Stimulated activated CD4-positive, alpha-beta T cell treated with anti-CD3 and anti-CD28 coated beads, TNF-alpha, amount 100 ng/mL, for 24 hours (primary cell): ENCODE results near the gene GAD2.

Experiments
- DNase-seq, 3 experiments: peaks; one replicate each; pipeline ENCODE4 v3.0.0-alpha.2; 2020; ENCODE audit warnings: low read depth in 3 of 3

Gene GAD2

DNA sequence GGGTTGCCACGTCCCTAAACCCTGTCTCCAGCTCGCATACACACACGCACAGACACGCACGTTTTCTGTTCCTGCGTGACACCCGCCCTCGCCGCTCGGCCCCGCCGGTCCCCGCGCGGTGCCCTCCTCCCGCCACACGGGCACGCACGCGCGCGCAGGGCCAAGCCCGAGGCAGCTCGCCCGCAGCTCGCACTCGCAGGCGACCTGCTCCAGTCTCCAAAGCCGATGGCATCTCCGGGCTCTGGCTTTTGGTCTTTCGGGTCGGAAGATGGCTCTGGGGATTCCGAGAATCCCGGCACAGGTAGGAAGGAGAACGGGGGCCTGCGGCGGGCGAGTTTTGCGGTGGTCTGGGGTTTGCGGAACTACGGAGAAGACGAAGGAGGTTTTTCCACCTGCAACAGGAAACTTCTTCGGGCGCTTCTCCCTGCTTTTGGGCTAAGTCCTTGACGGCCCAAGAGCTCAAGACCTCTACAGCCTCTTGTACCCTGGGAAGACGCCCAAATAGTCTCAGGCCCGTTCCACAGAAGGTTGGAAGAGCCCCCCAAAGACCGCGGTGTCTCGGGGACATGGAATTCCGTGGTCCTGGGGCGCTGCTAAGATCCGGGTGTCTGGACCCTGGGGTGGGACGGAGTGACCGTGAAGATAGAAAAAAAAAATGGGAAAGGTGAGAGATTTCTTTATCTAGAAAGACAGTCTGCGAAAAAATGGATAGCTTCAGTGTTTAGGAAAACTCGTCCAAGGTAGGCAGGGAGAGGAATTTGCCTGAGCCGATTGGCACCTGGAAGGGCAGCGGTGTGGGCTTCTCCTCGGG lies at the start of gene GAD2:
GAD2 (plus strand) TSS at position 190 of the 811 bp plus-strand sequence; CDS start at position 226, 36 bp downstream.
- no peak for DNase-seq

DNA sequence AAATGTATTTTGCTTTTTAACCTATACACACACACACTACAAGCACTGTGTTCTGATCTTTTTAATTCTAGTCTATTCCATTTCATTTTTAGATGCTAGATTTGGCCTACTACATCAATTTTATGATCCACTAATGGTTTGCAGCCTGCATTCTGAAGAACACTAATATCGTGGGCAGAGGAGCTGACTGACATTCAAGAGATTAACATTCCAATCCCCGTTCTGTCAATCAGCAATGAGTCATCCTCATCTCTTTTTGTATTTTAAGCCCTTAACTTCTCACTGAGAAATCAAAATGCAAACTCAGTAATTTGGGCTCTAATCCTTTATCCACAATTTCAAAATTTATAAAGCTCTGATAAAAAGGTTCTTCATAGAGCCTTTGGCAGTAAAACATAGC lies 47.1 kb upstream of the GAD2 start:
- DNase-seq, result no peak

DNA sequence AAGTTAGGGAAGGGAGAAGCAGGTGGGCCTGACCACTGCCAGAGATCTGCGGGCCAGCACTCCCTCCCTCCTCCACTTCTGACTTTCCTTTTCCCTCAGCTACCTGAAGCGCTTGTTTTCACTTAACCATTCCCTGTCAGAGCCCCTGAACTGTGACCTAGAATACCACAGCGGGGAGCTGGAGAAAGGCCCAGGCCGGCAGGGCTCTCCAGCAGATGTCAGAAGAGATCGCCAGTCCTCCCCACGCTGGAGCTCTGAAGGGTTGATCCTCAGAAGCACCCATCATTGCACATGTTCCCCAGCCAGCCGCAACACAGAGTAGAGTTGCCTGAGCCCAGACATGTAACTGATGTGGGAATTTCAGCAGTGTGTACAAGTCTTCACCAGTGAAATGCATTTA lies 44.4 kb upstream of the GAD2 start:
- DNase-seq, result no peak

DNA sequence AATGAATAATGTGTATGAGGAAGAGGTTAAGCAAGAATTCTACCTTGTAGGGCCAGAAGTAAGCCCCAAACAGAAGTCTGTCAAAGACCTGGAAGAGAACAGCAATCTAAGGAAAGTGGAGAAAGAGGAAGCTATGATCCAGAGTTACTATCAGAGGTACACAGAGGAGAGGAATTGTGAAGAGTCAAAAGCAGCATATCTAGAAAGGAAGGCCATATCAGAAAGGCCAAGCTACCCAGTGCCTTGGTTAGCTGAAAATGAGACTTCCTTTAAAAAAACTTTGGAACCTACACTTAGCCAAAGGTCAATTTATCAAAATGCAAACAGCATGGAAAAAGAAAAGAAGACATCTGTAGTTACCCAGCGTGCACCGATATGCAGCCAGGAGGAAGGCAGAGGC lies 42.7 kb upstream of the GAD2 start:
- no peak for DNase-seq

DNA sequence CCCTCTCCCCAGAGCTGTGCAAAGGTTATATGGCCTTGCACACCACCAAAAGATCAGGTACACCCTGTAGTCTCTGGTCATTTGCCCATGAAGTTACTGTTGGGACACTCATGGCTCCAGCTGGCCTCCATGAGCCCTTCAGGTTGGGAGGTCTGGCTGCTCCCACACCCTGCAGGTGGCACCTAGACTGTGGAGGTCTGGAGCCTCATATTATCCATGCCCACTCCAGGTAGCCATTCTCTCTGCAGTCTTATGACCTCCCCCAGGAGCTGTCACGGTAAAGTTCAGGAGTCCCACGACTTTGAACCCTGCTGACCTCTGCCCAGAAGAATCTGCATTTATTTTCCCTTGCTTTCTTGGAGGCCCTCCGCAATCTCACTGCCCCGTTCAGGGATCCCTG lies 39.2 kb upstream of the GAD2 start:
- DNase-seq, result no peak

DNA sequence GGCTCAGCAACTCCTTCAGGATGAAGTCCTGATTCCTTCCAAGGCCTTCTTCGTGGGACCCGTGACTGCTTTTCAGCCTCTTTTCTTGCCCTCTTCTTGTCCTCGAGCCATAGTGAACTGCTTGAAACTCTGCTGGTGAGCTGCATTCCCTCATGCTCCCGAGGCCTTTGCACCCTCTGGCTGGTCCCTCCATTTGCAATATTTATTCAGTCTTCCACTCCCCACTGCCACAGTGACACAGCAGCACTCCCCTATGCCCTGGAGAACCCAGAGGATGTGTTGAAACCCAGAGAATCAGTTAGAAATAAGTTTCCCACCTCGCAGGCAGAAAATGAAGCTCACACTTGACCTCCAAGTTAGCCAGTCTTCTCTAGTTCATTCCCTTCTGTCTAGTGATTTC lies 22.3 kb upstream of the GAD2 start:
- no peak for DNase-seq

DNA sequence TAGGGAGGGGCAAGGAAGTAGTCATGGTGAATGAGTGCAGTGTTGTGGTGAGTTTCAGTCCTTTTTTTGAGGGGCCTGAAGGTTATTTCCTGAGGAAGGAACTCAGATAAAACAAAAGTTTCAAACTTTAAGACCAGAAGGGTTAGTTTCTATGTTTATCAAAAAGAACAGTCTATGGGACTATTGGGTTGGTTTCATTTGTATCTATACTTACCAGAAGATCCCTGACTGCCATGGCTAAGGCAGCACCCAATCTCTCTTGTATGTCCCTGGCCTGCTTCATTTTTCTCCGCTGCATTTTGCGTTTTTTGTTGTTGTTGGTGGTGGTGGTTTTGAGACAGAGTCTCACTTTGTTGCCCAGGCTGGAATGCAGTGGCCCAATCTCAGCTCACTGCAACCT lies 19.3 kb upstream of the GAD2 start:
- no peak for DNase-seq

DNA sequence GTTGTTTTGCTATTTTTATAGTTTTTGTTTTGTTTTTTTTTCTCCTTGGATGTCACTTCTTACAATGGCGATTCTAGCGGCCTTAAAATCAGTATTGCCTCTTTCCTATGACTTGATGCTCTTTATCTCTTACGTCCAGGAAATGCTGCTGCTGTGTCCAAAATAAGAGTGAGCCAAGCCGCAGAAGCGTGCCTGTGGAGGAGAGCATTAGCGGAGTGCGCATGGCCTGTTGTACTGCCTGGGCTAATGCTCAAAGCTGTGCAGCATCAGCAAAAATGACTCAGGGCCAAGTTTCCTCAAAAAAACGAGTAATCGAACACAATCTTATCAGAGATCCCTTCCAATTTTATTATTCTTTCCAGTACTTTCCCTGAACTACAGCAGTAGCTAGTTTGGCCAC lies 18.5 kb upstream of the GAD2 start:
- no peak for DNase-seq

DNA sequence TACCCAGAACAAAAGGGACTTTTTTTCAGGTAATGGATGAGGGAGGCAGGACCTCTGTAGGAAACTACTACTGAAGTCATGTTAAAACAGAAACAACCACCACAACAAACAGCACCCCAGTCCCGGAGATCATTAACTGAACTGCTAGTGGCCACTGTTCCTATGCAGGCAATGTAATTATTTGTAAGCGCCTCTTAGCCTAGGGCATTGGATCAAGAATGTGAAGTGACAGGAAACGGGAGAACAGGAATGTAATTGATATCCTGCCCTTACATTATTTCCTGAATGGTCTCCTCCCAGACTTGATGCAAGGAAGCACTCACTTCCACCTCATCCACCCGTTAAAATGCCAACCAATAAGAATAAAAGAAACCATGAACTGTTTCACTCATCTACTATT lies 16.7 kb upstream of the GAD2 start:
- DNase-seq, result no peak

DNA sequence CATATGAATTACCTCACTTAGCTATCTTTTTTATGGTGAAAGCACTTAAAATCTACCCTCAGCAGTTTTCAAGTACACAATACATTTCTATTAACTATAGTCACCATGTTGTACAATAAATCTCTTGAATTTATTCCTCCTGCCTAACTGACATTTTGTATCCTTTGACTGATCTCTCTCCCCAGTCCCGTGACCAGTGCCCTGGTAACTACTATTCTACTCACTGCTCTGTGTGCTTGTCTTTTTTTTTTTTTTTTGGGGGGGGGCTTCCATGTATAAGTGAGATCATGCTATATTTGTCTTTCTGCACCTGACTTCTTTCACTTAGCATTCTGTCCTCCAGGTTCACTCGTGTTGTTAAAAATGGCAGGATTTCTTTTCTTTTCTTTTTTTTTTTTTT lies 11.4 kb upstream of the GAD2 start:
- DNase-seq, result no peak

DNA sequence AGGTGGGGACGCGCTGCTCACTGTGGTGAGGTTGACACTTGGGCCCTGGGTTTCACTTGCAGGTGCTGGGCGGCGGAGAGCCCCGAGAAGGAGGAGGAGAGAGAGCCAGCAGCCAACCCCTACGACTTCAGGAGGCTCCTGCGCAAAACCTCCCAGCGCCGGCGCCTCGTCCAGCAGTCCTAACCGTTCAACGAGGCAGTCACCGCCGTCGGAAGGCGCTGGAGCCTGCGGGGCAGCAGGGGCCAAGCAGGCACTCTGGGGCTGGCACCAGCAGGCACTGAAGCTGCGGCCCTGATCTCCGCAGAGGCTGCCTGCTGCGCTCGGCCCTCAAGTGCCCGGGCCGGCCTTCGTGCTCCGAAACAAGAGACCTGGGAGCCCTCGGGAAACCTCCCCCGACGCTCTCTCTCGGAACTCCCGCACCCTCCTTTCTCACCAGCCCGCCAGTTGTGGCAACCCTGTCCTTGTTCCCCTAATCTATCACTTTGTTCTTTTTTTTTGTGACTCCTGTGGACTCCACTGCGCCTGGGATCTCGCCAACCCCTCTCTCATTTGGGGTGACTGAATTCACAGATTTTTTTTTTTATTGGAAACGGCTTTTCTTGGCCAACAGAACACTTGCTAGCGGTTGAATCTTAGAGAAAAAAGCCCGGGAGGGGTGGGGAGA lies 4.7 kb upstream of the GAD2 start:
- no peak for DNase-seq

DNA sequence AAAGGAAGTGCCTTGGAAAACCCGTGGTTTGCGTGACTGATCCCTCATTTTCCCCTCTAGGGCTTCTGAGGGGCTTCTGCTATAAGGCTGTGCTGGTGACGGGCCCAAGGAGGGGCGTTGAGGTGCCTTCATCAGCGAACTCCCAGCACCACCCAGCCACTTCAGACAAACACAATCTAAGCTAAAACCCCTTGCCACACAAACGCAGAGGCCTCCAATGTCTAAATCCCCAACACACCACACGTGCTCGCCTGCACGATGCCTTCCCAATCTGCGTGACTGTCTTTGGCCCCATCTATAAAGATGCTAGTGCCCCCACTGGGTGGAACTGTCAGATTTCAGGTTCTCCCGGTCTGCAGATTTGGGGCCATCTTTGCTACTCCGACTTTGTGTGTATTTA lies 4.1 kb upstream of the GAD2 start:
- no peak for DNase-seq

DNA sequence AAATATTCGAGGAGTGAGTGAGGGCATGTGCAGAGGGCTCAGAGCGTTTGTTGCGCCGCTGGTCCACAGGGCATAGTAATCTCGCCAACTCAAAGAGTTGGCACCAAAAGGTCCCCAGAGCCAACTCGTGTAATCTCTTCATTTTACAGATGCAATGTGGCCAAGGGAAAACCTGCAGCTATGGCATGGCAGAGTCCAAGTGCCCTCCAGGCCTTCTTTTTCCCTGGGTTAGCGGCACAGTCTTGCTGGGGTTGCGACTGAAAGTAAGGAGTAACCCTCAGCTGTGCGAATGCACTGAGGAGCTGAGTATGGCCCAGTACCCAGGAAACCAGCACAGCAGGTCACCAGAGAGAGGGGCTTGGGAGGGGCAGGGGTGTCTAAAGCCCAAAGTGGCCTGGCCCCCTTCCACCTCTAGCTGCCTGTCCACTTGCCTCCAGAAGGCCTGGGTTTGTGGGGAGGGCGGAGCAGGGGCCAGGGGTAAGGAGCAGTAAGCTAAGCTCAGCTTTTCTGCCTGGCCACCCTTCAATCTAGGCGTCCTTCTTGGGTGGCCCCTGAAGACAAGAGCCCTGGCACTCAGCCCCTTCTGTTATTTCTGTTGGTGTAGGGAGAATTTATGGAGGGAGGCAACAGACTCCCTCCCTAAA lies 3.3 kb upstream of the GAD2 start:
- DNase-seq, result no peak

DNA sequence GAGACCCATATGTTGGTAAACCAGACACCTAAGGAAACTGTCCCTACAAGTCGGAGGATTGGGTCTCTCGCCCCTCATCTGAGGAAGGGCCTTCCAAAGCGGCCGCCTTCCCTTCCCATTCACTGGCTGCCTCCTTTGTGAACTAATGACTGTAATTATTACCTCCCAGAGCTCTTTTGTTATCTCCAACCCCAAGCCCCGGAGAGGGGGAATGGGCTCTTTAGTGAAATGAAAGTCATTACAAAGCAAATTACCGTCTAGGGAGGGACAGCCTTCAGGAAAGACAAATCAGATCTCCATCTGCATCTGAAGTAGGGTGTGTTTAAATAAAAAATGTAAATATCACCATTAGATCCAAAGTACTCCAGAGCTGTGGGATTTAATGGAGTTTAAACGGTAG lies 2.6 kb upstream of the GAD2 start:
- DNase-seq, result no peak

DNA sequence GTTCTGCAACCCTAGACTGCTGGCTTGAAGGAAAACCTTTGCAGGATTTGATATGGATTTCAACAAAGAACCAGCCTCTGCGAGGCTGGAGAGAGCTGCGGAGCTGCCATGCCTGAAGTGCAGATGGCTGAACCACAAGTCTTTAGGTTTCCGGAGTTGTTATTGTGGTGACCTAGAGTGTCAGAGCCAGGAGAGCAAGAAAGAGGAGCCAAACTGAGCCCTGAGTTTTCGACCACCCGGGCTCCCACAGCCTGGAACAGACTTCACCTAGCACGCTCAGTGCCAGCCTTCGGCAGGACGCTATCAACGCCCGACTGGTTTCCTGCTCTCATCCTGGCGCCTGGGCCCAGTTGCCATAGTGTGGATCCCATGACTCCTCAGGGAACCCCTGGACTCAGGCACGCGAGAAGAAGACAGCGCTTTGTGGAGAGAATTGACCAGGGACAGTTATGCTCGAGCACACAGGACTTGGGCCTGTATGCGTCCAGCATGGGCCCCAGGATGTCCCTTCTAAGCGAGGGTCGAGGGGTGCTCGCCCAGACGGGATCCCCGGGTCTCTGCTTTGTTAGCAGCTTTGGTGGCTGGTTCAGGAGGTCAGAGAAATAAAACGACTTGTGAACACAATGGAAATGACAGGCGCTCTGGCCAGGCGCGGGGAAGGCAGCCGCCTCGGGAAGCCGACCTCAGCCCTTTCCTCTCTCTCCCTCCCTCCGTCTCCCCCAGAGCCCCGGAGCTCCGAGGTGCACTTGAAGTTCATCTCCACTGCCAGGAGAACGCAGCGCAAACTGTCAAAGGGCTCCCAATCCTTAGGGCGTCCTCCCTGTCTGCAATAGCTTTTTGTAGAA lies 1.8 kb upstream of the GAD2 start:
- DNase-seq, result no peak

DNA sequence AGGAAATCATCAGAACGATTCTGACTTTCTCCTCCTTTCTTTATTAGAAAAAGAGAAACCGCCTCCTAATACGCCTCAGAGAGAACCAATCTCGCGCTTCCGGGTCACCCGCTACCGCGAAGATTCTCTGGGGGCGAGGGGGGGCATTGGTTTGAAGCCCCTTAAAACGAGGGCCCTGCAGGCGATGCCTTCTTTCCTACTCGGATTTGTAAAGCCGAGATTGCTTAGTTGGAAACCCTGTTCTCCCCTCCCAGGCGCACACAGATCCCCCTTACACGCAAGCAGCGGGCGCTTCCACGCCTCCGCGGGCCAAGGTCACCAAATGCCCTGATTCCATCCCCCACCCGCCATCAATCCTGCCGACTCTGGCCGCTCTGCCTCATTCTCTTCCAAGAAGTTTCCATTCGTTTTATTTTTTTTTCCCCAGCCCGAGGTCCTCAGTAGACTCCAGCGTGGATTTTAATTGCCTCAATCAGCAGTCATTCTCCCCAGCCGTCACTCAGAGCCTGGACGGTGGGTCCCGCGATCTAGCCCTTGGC lies 1.1 kb upstream of the GAD2 start:
- DNase-seq, result no peak

DNA sequence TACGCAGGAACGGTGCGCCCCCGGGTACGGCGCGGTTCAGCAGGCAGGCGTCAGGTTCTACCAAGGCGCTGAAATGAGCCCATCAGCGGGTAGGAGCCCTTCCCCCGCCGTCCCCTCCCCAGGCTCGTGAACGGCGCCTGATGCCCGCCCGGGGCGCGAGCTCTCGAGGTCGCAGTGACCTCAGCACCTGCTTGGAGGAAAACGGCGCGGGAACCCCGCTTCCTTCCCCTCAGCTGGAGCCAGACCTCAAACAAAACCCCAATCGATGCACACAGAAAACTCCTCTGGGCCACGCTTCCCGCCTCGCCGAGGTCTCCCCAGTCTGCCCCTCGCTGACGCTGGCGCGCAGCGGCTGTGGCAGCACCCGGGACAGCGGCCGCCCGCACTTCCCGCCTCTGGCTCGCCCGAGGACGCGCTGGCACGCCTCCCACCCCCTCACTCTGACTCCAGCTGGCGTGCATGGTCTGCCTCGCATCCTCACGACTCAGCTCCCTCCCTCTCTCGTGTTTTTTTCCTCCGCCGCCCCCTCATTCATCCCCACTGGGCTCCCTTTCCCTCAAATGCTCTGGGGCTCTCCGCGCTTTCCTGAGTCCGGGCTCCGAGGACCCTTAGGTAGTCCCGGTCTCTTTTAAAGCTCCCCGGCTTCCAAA lies 514 bp upstream of the GAD2 start:
- DNase-seq, result peak in 1 of 3 experiments; percentile 48

DNA sequence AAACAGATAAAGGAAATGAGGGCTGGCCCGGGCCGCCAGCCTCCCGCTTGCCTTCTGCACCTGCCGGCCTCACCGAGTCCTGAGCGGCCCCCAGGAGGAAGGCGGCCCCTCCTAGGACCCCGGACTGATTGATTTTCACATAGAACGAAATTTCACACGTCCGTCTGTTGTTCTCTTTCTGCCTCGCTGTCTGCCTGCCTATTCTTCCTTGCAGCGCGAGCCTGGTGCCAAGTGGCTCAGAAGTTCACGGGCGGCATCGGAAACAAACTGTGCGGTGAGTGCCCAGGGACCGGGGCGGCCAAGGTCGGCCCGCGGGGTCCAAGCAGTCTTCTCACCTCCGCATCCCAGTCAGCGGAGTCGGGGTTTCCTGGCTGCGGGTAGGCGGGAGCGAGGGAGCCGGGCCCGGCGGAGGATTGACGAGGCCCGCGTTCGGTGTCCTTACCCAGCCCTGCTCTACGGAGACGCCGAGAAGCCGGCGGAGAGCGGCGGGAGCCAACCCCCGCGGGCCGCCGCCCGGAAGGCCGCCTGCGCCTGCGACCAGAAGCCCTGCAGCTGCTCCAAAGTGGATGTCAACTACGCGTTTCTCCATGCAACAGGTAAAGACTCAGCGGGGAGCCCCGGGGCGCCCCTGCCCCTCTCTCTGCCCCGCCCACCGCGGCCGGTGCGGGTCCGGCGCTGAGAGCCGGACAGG lies 967 bp downstream of the GAD2 start:
- no peak for DNase-seq

DNA sequence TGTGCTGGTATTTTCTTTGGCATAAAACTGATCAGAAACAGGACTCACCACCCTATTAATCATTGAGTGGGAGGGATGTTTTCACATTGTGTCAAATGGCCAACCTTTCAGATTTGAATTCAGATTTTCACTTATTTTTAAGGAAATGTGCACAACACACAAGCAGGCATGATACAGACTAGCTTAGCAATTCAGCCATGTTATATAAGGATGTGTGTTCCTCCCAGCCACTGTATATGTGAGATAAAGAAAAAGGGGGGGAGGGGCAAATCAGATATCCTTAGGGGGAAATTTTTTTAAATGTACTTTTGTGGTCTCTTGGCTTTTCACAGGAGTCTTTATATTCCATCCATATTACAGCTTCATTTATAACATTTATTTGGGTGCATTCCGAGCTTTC lies 3.1 kb downstream of the GAD2 start:
- no peak for DNase-seq

DNA sequence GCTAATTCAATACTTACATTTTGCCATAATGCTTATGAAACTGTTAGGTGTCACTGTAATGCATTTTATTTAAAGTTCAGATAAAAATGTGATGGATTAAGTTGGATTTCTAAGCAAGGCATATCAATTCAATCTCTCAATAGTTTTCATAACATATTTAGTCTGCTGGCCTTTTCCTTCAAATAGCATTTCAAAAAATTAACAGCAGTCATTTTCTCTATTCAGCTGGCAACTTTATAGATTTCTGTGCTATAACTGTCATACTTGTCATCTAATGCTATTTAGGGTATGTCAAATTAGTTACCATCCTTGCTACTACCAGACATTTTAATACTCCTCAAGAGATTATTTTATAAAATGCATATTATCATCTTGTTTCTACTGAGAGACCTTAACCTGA lies 4.3 kb downstream of the GAD2 start:
- DNase-seq, result no peak

DNA sequence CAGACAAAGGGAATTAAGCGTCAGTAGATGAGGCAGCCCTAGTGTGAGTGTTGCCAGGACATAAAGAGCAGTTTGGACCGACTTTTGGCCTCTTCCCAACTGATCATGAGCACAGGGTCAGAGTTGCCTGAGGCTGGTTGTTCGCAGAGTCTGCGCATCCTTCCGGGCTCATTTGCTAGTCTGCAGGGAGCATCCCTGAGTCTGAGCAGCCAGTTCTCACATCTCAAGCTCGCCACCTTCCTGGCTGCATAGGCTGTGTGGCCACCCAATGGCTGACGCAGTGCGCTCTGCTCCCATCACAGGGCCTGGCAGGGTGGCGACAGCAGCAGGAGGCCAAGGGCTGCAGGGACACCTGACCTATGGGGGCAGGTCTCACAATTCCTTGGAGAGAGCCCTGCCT lies 5.0 kb downstream of the GAD2 start:
- DNase-seq, result no peak
